ENCODE measurements around the gene SIL1. TPM values are rescaled to one million over a fixed set of nuclear protein-coding genes. Genes with fewer than 3 reads are reported as not detected.

The SIL1 gene
- total RNA-seq, 1 experiment from 2014 or later, result 10.7 TPM

DNA sequence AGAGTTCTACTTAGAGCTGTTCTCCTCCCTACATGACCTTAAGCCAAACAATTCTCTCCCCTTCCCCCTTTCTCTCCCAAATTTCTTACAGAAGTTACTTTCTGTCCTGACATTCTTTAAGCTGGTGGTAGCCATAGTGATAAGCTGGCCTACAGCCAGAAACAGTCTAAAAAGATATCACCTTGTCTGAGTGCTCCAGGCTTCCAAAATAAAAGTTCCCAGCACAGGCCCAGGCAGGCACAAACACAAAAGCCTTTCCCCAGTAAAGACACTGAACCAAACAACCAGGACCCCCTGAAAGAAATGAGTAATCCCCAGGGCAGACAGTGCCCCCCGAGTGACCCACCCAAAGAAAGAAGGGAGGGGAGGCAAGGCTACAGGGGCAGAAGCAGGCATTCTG, 19.2 kb downstream of the SIL1 start (continued):
- TF ChIP-seq, protein P1, sequence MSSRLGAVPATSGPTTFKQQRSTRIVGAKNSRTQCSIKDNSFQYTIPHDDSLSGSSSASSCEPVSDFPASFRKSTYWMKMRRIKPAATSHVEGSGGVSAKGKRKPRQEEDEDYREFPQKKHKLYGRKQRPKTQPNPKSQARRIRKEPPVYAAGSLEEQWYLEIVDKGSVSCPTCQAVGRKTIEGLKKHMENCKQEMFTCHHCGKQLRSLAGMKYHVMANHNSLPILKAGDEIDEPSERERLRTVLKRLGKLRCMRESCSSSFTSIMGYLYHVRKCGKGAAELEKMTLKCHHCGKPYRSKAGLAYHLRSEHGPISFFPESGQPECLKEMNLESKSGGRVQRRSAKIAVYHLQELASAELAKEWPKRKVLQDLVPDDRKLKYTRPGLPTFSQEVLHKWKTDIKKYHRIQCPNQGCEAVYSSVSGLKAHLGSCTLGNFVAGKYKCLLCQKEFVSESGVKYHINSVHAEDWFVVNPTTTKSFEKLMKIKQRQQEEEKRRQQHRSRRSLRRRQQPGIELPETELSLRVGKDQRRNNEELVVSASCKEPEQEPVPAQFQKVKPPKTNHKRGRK (CRISPR knock-in tag; IDR thresholded peaks at IDR 0.05; ENCODE audit: borderline replicate concordance), result no peak
- TF ChIP-seq ELF4 (CRISPR knock-in tag; IDR thresholded peaks at IDR 0.05; ENCODE audit: low read depth), result no peak
- TF ChIP-seq, protein P2, sequence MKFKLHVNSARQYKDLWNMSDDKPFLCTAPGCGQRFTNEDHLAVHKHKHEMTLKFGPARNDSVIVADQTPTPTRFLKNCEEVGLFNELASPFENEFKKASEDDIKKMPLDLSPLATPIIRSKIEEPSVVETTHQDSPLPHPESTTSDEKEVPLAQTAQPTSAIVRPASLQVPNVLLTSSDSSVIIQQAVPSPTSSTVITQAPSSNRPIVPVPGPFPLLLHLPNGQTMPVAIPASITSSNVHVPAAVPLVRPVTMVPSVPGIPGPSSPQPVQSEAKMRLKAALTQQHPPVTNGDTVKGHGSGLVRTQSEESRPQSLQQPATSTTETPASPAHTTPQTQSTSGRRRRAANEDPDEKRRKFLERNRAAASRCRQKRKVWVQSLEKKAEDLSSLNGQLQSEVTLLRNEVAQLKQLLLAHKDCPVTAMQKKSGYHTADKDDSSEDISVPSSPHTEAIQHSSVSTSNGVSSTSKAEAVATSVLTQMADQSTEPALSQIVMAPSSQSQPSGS (CRISPR knock-in tag; IDR thresholded peaks at IDR 0.05; ENCODE audit: borderline replicate concordance, low read depth), result no peak
- no peak for TF ChIP-seq MXD4 (CRISPR knock-in tag; IDR thresholded peaks at IDR 0.05; ENCODE audit: borderline replicate concordance)
- no peak for TF ChIP-seq ZNF263 (CRISPR knock-in tag; IDR thresholded peaks at IDR 0.05; ENCODE audit: low read depth)

DNA sequence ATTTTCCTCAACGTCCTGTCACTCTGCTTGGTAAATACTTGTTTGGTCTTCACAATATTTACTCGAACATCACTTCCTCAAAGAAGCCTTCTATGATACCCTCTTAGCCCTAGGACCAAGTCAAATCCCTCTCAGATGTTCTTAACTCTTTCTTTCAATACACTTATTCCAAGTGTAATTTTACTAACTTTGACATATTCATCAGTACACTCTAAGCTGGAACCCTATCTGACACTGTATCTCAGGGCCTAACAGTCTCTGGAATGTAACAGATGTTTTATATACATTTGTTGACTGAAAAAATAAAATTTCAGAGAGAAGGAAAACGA, 19.6 kb downstream of the SIL1 start:
- ChIA-PET POLR2A (no interaction called here), CTCF (no interaction called here)
- peaks cover 2% of the 10 kb centered on the region; the same call in 1 of the 2 replicates for H3K36me3 Mint-ChIP-seq
- DNase-seq (ENCODE audit: low spot score), result no peak
- TF ChIP-seq, protein P3, sequence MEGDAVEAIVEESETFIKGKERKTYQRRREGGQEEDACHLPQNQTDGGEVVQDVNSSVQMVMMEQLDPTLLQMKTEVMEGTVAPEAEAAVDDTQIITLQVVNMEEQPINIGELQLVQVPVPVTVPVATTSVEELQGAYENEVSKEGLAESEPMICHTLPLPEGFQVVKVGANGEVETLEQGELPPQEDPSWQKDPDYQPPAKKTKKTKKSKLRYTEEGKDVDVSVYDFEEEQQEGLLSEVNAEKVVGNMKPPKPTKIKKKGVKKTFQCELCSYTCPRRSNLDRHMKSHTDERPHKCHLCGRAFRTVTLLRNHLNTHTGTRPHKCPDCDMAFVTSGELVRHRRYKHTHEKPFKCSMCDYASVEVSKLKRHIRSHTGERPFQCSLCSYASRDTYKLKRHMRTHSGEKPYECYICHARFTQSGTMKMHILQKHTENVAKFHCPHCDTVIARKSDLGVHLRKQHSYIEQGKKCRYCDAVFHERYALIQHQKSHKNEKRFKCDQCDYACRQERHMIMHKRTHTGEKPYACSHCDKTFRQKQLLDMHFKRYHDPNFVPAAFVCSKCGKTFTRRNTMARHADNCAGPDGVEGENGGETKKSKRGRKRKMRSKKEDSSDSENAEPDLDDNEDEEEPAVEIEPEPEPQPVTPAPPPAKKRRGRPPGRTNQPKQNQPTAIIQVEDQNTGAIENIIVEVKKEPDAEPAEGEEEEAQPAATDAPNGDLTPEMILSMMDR (IDR thresholded peaks at IDR 0.05), result no peak
- no peak for TF ChIP-seq GRHL2 (CRISPR knock-in tag; IDR thresholded peaks at IDR 0.05; ENCODE audit: insufficient replicate concordance, severe bottlenecking)
- H3K27ac Mint-ChIP-seq, result peak overlapping the region; percentile 14; the same call in 1 of the 2 replicates
- peaks cover 9% of the 10 kb centered on the region for H3K4me1 Mint-ChIP-seq
- no peaks in the 10 kb centered on the region for H3K27me3 Mint-ChIP-seq (ENCODE audit: low read depth)
- H3K4me3 Mint-ChIP-seq, result no peak overlapping the region
- ATAC-seq, result no peak
- 0 out of 2 replicates have a peak, but pooled peaks cover 3% of the 10 kb centered on the region for H3K9me3 Mint-ChIP-seq

DNA sequence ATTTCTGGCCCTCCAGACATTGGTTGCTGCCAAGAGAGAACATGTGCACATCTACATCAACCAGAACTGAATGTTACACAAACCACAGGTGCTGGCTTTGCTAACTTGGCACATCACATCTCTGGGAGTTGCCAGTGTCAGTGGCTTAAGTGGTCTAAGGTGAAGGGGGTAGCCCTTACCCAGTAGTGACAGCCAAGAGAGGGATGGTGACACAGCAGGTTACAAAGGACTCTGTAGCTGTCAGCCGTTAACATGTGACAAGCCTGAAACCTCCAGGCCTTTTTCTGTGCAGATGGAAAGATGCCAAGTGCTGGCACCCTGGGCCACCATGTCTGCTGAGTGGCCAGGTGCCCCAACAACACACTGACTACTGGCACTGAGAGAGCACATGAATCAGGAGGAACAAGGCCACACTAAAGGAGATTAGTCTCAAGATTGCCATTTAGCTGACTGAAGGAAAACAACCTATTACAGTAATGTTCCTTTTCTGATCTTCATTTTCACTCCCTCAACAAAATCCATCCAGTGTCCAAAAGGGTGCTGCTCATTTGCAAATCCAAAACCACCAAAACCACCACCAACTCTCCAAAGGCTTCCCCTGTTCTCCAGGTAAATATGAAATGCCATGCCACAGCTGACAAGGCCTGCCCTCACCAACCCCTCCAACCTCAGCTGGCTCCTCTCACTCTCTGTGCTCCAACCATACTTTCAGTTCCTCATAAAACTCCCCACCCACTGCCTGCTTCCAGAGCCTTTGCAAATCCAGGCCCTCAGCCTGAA, 20.2 kb downstream of the SIL1 start:
- no peak for ATAC-seq
- POLR2A ChIA-PET, result no interaction called here
- TF ChIP-seq JAZF1 (CRISPR knock-in tag; IDR thresholded peaks at IDR 0.05), result no peak
- TF ChIP-seq NFATC4 (CRISPR knock-in tag; IDR thresholded peaks at IDR 0.05), result no peak
- TF ChIP-seq IRF2 (CRISPR knock-in tag; IDR thresholded peaks at IDR 0.05; ENCODE audit: borderline replicate concordance, low read depth), result no peak
- no peak for TF ChIP-seq FOXK1 (CRISPR knock-in tag; IDR thresholded peaks at IDR 0.05)
- TF ChIP-seq GABPB1 (CRISPR knock-in tag; IDR thresholded peaks at IDR 0.05), result no peak
- no peak for TF ChIP-seq NR3C1 (CRISPR knock-in tag; conservative IDR thresholded peaks at IDR 0.05; ENCODE audit: low read depth)
- TF ChIP-seq, protein P4, sequence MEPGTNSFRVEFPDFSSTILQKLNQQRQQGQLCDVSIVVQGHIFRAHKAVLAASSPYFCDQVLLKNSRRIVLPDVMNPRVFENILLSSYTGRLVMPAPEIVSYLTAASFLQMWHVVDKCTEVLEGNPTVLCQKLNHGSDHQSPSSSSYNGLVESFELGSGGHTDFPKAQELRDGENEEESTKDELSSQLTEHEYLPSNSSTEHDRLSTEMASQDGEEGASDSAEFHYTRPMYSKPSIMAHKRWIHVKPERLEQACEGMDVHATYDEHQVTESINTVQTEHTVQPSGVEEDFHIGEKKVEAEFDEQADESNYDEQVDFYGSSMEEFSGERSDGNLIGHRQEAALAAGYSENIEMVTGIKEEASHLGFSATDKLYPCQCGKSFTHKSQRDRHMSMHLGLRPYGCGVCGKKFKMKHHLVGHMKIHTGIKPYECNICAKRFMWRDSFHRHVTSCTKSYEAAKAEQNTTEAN (CRISPR knock-in tag; IDR thresholded peaks at IDR 0.05), result no peak
- no peak for TF ChIP-seq SOX15 (CRISPR knock-in tag; IDR thresholded peaks at IDR 0.05)
- TF ChIP-seq KAT7 (CRISPR knock-in tag; IDR thresholded peaks at IDR 0.05; ENCODE audit: borderline replicate concordance), result no peak
- no peak for TF ChIP-seq NR2C2 (CRISPR knock-in tag; IDR thresholded peaks at IDR 0.05)
- TF ChIP-seq, protein P5, sequence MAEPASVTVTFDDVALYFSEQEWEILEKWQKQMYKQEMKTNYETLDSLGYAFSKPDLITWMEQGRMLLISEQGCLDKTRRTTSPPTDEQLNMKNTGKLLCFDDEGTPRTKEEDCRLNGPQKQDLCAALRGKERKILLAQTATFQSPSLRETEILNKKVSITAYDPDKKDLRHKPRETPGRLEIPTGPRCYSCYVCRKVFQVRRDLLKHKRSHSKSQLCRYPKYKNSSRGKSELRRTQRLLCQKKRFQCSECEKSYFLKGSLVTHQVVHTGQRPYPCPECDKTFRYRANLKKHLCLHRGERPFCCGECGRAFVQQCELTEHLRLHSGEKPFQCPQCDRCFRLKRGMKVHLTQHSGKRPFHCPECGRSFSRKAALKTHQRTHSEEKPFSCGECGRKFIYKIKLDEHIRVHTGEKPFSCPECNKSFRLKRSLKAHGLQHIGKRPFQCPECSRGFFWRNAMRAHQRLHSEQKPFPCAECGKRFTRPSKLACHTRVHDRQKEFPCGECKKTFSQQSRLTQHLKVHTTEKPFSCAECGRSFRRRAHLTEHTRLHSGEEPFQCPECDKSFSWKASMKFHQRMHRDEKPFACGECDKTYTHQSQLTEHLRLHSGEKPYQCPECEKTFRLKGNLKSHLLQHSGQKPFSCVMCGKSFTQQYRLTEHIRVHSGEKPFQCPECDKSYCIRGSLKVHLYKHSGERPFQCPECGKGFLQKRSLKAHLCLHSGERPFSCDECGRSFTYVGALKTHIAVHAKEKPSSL (CRISPR knock-in tag; conservative IDR thresholded peaks at IDR 0.05), result no peak
- TF ChIP-seq, protein P6, sequence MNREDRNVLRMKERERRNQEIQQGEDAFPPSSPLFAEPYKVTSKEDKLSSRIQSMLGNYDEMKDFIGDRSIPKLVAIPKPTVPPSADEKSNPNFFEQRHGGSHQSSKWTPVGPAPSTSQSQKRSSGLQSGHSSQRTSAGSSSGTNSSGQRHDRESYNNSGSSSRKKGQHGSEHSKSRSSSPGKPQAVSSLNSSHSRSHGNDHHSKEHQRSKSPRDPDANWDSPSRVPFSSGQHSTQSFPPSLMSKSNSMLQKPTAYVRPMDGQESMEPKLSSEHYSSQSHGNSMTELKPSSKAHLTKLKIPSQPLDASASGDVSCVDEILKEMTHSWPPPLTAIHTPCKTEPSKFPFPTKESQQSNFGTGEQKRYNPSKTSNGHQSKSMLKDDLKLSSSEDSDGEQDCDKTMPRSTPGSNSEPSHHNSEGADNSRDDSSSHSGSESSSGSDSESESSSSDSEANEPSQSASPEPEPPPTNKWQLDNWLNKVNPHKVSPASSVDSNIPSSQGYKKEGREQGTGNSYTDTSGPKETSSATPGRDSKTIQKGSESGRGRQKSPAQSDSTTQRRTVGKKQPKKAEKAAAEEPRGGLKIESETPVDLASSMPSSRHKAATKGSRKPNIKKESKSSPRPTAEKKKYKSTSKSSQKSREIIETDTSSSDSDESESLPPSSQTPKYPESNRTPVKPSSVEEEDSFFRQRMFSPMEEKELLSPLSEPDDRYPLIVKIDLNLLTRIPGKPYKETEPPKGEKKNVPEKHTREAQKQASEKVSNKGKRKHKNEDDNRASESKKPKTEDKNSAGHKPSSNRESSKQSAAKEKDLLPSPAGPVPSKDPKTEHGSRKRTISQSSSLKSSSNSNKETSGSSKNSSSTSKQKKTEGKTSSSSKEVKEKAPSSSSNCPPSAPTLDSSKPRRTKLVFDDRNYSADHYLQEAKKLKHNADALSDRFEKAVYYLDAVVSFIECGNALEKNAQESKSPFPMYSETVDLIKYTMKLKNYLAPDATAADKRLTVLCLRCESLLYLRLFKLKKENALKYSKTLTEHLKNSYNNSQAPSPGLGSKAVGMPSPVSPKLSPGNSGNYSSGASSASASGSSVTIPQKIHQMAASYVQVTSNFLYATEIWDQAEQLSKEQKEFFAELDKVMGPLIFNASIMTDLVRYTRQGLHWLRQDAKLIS (CRISPR knock-in tag; IDR thresholded peaks at IDR 0.05; ENCODE audit: borderline replicate concordance), result no peak
- no peak for TF ChIP-seq ZNF671 (CRISPR knock-in tag; IDR thresholded peaks at IDR 0.05)
- no peak for TF ChIP-seq TEAD4 (CRISPR knock-in tag; IDR thresholded peaks at IDR 0.05)

More for the DNA sequence above, 20.2 kb downstream of the SIL1 start:
- H3K4me3 Mint-ChIP-seq, result no peak overlapping the region
- H3K27me3 Mint-ChIP-seq (ENCODE audit: low read depth), result no peaks in the 10 kb centered on the region
- DNase-seq (ENCODE audit: low spot score), result no peak
- 0 out of 2 replicates have a peak, but pooled peaks cover 3% of the 10 kb centered on the region for H3K9me3 Mint-ChIP-seq
- H3K36me3 Mint-ChIP-seq, result peaks cover 2% of the 10 kb centered on the region; the same call in 1 of the 2 replicates
- H3K27ac Mint-ChIP-seq, result peak overlapping the region; percentile 14; the same call in 1 of the 2 replicates
- CTCF ChIA-PET, result no interaction called here
- H3K4me1 Mint-ChIP-seq, result peaks cover 9% of the 10 kb centered on the region

Data from WTC11 (cell line).